Epithelial cell of proximal tubule (primary cell): Measurements from ENCODE around the gene DENND4A. TPM values are rescaled to one million over a fixed set of nuclear protein-coding genes. Genes with fewer than 3 reads are reported as not detected.

Experiments used
- DNase-seq: peaks from one replicate; pipeline ENCODE4 v3.0.0-alpha.2; 2011; ENCODE audit warnings: low read depth
- H3K4me3 ChIP-seq: 2 replicates; pipeline ENCODE4 v1.5.1; 2011; ENCODE audit warnings: low read depth, mild to moderate bottlenecking, low read length
- total RNA-seq: library from RNA; depleted of rRNA; stranded (reverse); fragments of >200 nt; gene quantifications from 2 replicates; pipeline ENCODE4 v1.2.3, GENCODE V29; 2015
- TF ChIP-seq, protein P1 (sequence below): conservative IDR thresholded peaks from 2 replicates; pipeline ENCODE4 v1.5.1; 2012; ENCODE audit warnings: low read depth, mild to moderate bottlenecking, low read length

The DENND4A gene
- total RNA-seq, 1 donor from 2014 or later: 5.2 TPM

GRCh38 chr15:65639509-65639908 is 152.6 kb downstream of the DENND4A start:
- no peak for DNase-seq
- no peak overlapping the region for H3K4me3 ChIP-seq
- TF ChIP-seq, protein P1, sequence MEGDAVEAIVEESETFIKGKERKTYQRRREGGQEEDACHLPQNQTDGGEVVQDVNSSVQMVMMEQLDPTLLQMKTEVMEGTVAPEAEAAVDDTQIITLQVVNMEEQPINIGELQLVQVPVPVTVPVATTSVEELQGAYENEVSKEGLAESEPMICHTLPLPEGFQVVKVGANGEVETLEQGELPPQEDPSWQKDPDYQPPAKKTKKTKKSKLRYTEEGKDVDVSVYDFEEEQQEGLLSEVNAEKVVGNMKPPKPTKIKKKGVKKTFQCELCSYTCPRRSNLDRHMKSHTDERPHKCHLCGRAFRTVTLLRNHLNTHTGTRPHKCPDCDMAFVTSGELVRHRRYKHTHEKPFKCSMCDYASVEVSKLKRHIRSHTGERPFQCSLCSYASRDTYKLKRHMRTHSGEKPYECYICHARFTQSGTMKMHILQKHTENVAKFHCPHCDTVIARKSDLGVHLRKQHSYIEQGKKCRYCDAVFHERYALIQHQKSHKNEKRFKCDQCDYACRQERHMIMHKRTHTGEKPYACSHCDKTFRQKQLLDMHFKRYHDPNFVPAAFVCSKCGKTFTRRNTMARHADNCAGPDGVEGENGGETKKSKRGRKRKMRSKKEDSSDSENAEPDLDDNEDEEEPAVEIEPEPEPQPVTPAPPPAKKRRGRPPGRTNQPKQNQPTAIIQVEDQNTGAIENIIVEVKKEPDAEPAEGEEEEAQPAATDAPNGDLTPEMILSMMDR: no peak

DNA sequence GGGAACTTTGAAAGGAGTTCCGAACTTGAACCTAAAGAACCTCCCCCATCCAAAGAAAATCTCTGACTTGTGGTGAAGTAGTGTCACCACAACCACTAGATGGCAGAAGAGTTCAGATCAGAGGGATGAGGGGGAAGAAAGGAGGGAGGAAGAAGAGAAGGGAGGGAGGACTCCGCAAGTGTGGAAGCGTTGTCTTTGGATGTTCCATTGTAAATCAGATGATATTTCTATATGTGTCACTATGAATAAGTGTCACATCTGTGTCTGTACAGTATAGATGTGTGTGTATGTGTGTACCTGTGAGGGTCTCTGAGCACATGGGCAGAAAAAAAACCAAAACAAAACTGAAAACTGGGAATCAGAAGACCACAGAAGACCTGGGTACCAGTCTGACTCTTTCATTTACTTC is 153.4 kb downstream of the DENND4A start:
- TF ChIP-seq, protein P1: peak; percentile 92
- no peak for DNase-seq
- H3K4me3 ChIP-seq: no peak overlapping the region

- TF ChIP-seq, protein P1: no peak
- no peak for DNase-seq
- no peak overlapping the region for H3K4me3 ChIP-seq
Measured at GRCh38 chr15:65638109-65638508, 154.0 kb downstream of the DENND4A start.

DNA sequence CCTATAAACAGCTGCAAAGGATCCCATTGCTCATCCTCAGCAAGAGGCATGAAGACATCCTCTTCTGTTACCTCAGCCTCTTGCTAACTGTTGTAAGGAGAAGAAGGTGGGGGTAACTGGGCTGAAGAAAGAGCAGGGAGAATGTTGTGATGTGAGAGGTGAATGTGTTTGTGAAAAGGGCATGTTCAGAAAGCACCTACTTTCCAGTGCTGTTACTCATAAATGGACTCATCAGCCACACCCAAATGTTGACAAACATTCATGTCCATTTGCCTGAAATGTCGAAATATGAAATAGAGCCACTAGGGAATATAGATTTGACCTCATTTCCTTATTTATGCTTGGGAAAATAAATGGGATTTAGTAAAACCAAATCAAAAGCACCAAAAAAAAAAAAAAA is 157.7 kb downstream of the DENND4A start:
- no peak for DNase-seq
- H3K4me3 ChIP-seq: no peak overlapping the region
- TF ChIP-seq, protein P1: no peak

GRCh38 chr15:65633752-65634151 is 158.3 kb downstream of the DENND4A start:
- DNase-seq: no peak
- TF ChIP-seq, protein P1: no peak
- no peak overlapping the region for H3K4me3 ChIP-seq

DNA sequence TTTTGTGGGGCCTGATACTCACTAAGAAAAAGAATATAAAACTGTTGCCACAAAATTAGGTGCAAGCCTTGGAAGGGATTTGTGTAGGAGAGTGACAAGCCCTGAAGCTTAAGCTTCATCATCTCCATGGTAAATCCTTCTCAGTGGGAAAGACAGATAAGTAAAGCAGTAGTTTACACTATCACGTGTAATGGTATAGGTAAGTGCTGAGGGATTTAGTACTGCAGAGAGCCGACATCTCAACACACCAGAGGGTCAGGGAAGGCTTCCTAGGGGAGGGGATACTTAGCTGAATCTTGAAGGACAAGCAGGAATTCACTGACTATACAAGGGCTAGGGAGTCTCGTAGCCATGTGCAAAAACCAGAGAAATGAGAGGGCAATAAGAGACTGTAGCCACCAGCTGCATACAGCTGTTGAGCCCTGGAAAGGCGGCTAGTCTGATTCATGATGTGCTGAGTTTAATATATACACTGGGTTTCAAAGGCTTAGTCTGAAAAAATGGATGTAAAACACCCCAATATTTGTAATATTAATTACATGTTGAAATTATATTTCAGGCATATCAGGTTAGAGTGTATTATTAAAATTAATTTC is 159.2 kb downstream of the DENND4A start:
- H3K4me3 ChIP-seq: no peak overlapping the region
- TF ChIP-seq, protein P1: no peak
- DNase-seq: no peak

DNA sequence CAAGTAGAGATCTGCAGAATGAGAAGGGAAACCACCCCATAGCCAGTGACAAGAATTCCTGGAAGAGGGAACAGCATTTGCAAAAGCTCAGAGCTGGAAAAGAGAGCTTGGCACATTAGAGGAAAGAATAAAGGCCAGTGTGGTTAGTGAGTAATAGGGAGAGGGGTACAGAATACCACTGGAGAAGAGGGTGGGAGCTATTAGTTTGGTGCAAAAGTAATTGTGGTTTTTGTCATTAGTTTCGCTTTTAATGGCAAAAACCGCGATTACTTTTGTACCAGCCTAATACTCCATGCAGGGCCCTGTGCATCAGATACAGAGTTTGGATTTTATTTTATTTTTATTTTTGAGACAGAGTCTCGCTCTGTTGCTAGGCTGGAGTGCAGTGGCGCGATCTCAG is 160.6 kb downstream of the DENND4A start:
- TF ChIP-seq, protein P1: no peak
- no peak for DNase-seq
- H3K4me3 ChIP-seq: no peak overlapping the region
